Endothelial cell (in vitro differentiated cells): Measurements from ENCODE around the gene DAPK1. TPM values are rescaled to one million over a fixed set of nuclear protein-coding genes. Genes with fewer than 3 reads are reported as not detected.

Experiments used
- DNase-seq: peaks from one replicate; pipeline ENCODE4 v3.0.0; 2021; ENCODE audit warnings: low spot score
- H3K27ac Mint-ChIP-seq: one replicate; pipeline ENCODE4 v1.8.0; 2021; ENCODE audit warnings: mixed read lengths, inconsistent platforms; ENCODE audit not compliant: unreplicated experiment
- H3K27me3 Mint-ChIP-seq: one replicate; pipeline ENCODE4 v1.8.0; 2021; ENCODE audit warnings: mild to moderate bottlenecking, moderate library complexity, mixed read lengths, inconsistent platforms; ENCODE audit not compliant: unreplicated experiment
- H3K36me3 Mint-ChIP-seq: one replicate; pipeline ENCODE4 v1.8.0; 2021; ENCODE audit warnings: mild to moderate bottlenecking, low read depth, mixed read lengths, inconsistent platforms; ENCODE audit not compliant: unreplicated experiment
- H3K4me1 Mint-ChIP-seq: one replicate; pipeline ENCODE4 v1.8.0; 2021; ENCODE audit warnings: mild to moderate bottlenecking, mixed read lengths, inconsistent platforms; ENCODE audit not compliant: unreplicated experiment
- H3K4me3 Mint-ChIP-seq: one replicate; pipeline ENCODE4 v1.8.0; 2021; ENCODE audit warnings: mild to moderate bottlenecking, mixed read lengths, inconsistent platforms; ENCODE audit not compliant: unreplicated experiment
- H3K9me3 Mint-ChIP-seq: one replicate; pipeline ENCODE4 v1.8.0; 2021; ENCODE audit warnings: mixed read lengths, inconsistent platforms; ENCODE audit not compliant: unreplicated experiment
- total RNA-seq: library from RNA; stranded (reverse); fragmentation: NEBNext Ultra II Directional; extraction: Animal tissue kit (Norgen Biotek cat#: 25700); gene quantifications from one replicate; pipeline ENCODE4 v1.2.1, GENCODE V29; 2021; ENCODE audit not compliant: unreplicated experiment
- TF ChIP-seq, protein P1 (sequence below): fragments of 200-600 bp; sonication (generic); IDR thresholded peaks from one replicate; pipeline ENCODE4 v1.5.0; 2021; ENCODE audit warnings: antibody characterized with exemption; ENCODE audit not compliant: unreplicated experiment

The DAPK1 gene
- total RNA-seq, 1 donor from 2014 or later: 36.8 TPM

DNA sequence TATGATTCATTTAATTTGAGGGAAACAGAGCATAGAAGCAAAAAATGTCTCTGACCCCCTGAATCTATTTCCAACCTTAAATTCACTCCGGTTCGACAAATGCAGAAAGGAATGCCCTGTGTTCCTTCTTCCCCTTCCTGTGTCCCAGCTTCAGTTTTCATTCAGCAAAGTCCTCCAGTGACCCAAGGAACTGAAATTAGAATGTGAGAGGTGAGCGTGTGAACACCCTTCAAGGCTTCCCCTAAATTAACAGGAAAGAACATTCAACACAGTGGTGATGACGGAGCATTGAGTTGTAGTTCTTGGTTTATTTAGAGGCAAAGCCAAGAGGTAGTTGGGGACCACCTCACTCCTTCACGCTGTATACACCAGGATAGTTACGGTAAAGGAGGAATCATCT lies 130.7 kb downstream of the DAPK1 start:
- Mint-ChIP-seq H3K4me3 (no peak overlapping the region), H3K4me1 (peaks cover 20% of the 10 kb centered on the region), H3K36me3 (peaks cover 5% of the 10 kb centered on the region), H3K27me3 (no peaks in the 10 kb centered on the region), H3K27ac (no peak overlapping the region), H3K9me3 (no peaks in the 10 kb centered on the region)
- TF ChIP-seq, protein P1, sequence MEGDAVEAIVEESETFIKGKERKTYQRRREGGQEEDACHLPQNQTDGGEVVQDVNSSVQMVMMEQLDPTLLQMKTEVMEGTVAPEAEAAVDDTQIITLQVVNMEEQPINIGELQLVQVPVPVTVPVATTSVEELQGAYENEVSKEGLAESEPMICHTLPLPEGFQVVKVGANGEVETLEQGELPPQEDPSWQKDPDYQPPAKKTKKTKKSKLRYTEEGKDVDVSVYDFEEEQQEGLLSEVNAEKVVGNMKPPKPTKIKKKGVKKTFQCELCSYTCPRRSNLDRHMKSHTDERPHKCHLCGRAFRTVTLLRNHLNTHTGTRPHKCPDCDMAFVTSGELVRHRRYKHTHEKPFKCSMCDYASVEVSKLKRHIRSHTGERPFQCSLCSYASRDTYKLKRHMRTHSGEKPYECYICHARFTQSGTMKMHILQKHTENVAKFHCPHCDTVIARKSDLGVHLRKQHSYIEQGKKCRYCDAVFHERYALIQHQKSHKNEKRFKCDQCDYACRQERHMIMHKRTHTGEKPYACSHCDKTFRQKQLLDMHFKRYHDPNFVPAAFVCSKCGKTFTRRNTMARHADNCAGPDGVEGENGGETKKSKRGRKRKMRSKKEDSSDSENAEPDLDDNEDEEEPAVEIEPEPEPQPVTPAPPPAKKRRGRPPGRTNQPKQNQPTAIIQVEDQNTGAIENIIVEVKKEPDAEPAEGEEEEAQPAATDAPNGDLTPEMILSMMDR: no peak
- no peak for DNase-seq

DNA sequence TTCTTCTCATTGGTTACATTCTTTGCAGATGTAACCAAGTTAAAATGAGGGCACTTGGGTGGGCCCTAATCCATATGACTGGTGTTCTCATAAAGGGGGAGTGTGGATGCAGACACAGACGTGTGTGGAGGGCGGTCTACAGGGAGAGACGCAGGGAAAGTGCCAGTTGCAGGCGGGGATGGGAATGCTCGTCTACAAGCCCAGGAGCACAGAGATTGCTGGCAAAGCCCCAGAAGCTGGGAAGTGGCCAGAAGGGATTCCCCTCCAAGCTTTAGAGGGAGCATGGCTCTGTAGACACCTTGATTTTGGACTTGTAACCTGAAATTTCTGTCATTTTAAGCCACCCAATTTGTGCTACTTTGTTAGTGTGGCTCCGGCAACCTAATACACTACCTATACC lies 131.4 kb downstream of the DAPK1 start:
- no peak overlapping the region for H3K27ac Mint-ChIP-seq
- peaks cover 17% of the 10 kb centered on the region for H3K4me1 Mint-ChIP-seq
- TF ChIP-seq, protein P1: no peak
- no peak for DNase-seq
- no peaks in the 10 kb centered on the region for H3K27me3 Mint-ChIP-seq
- no peak overlapping the region for H3K4me3 Mint-ChIP-seq
- H3K9me3 Mint-ChIP-seq: no peaks in the 10 kb centered on the region
- peaks cover 5% of the 10 kb centered on the region for H3K36me3 Mint-ChIP-seq

DNA sequence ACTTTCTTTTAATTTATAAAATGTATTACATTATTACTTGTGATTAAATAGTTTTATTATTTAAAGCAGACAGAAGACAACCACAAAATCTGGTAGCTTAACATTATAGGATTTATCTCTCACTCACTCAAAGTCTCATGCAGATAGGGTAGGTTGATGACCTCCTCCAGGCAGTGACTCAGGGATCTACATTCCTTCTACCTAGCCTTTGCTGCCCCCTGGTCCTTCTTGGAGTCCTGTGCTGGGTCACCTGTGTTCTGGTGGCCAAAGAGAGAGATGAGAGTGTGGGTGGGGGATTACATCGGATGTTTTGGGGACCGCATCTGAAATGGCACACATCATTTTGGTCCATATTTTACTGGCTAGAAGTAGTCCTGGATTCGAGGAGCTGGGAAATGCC lies 132.6 kb downstream of the DAPK1 start:
- no peak overlapping the region for H3K27ac Mint-ChIP-seq
- no peak overlapping the region for H3K4me3 Mint-ChIP-seq
- H3K9me3 Mint-ChIP-seq: no peaks in the 10 kb centered on the region
- no peaks in the 10 kb centered on the region for H3K27me3 Mint-ChIP-seq
- H3K4me1 Mint-ChIP-seq: peaks cover 17% of the 10 kb centered on the region
- no peaks in the 10 kb centered on the region for H3K36me3 Mint-ChIP-seq
- DNase-seq: no peak
- TF ChIP-seq, protein P1: no peak

DNA sequence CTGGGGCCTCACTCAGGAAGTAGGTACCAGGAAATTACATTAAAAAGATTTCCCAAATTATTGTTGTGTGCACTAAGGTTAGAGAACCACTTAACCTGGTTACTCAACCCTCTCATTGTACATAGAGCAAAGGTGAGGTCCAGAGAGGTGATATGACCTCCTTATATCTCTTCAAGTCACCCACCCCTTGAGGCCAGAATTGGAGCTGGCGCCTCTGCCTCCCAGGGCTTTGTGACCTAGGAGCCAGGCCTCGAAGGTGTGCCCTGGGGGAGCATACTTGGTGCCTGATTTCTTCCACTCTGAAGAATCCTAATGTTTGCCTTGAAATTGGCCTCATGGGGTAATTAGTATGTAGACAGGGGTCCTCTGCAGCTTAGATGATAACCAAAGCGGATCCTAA lies 133.2 kb downstream of the DAPK1 start:
- H3K9me3 Mint-ChIP-seq: no peaks in the 10 kb centered on the region
- no peaks in the 10 kb centered on the region for H3K36me3 Mint-ChIP-seq
- no peak for DNase-seq
- no peak overlapping the region for H3K27ac Mint-ChIP-seq
- H3K4me1 Mint-ChIP-seq: peaks cover 17% of the 10 kb centered on the region
- no peak overlapping the region for H3K4me3 Mint-ChIP-seq
- TF ChIP-seq, protein P1: no peak
- no peaks in the 10 kb centered on the region for H3K27me3 Mint-ChIP-seq

DNA sequence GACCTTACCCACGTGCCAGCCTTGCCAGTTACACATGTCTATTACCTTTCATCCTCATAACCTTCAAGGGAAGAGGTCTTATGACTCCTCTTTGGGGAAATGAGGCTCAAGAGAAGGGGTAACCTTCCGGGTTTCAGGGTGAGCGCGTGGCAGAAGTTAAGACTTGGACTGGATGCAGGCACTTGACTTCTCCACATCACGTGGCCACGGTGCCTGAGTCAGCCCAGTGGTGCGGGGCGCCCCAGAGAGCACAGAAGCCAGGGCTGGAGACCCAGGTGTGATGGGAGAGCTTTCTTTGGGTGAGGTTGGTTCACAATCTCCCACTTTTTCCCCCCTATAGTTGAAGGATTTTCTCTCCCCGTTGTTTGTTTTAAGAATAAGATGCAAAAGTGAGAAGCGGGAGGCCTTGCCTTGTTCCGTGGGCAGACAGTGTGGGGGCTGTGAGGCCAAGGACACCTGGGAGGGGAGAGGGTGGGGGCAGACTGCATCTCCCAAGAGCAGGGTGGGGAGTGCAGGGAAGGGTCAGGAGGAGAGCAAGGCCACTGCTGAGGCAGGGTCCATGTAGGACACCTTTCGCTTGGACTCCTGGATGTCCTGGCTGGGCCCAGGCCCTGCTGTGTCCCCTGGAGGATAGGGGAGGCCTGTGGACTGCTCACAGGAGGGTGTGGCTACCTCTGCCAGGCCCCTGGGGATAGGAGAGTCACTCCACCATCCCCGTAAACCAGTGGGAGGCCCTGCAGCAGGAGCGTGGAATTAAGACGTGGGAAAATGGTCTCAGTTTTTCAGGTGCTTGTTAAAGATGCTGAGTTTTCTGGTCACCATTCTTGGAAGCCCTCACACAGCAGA lies 138.2 kb downstream of the DAPK1 start:
- peaks cover 1% of the 10 kb centered on the region for H3K27me3 Mint-ChIP-seq
- H3K9me3 Mint-ChIP-seq: no peaks in the 10 kb centered on the region
- DNase-seq: no peak
- H3K27ac Mint-ChIP-seq: no peak overlapping the region
- TF ChIP-seq, protein P1: no peak
- no peak overlapping the region for H3K4me3 Mint-ChIP-seq
- H3K4me1 Mint-ChIP-seq: peaks cover 15% of the 10 kb centered on the region
- no peaks in the 10 kb centered on the region for H3K36me3 Mint-ChIP-seq
